GM23338 (cell line): ENCODE results near the gene JAG1. TPM values are rescaled to one million over a fixed set of nuclear protein-coding genes. Genes with fewer than 3 reads are reported as not detected.

ENCODE experiments used
- ATAC-seq: fragments of 200-7000 bp; cut with Tn5 transposase; 3 replicates; pipeline ENCODE4 v1.9.1; 2020
- DNase-seq: peaks from one replicate; pipeline ENCODE4 v3.0.0-alpha.2; 2015; ENCODE audit warnings: low spot score
- H2AFZ ChIP-seq: fragments of 200-600 bp; sonication (generic); 2 replicates; pipeline ENCODE4 v1.8.0; 2016; ENCODE audit warnings: antibody characterized with exemption, mild to moderate bottlenecking, moderate library complexity
- H3F3A ChIP-seq: fragments of 200-600 bp; sonication (generic); replicated peaks from 2 replicates; pipeline ENCODE4 v1.8.0; 2017; ENCODE audit warnings: antibody characterized with exemption, mixed run types, low read depth
- H3K27ac ChIP-seq: fragments of 200-600 bp; sonication (generic); 2 replicates; pipeline ENCODE4 v1.6.1; 2016; ENCODE audit warnings: low read depth
- H3K27me3 ChIP-seq: fragments of 200-600 bp; sonication (generic); 2 replicates; pipeline ENCODE4 v1.8.0; 2016; ENCODE audit warnings: mild to moderate bottlenecking, mixed run types, moderate library complexity; ENCODE audit not compliant: insufficient read depth
- H3K36me3 ChIP-seq: fragments of 200-600 bp; sonication (generic); 2 replicates; pipeline ENCODE4 v1.8.0; 2016; ENCODE audit warnings: mild to moderate bottlenecking; ENCODE audit not compliant: insufficient read depth
- H3K4me1 ChIP-seq: fragments of 200-600 bp; sonication (generic); 2 replicates; pipeline ENCODE4 v1.8.0; 2016; ENCODE audit warnings: mild to moderate bottlenecking, moderate library complexity; ENCODE audit not compliant: insufficient read depth
- H3K4me2 ChIP-seq: fragments of 200-600 bp; sonication (generic); 2 replicates; pipeline ENCODE4 v1.7.1; 2017; ENCODE audit warnings: mixed run types
- H3K4me3 ChIP-seq: fragments of 200-600 bp; sonication (generic); 2 replicates; pipeline ENCODE4 v1.6.1; 2016; ENCODE audit warnings: mixed run types
- H3K79me2 ChIP-seq: fragments of 200-600 bp; sonication (generic); replicated peaks from 2 replicates; pipeline ENCODE4 v1.8.0; 2017; ENCODE audit warnings: mild to moderate bottlenecking; ENCODE audit not compliant: insufficient read depth
- H3K9me2 ChIP-seq: fragments of 200-600 bp; sonication (generic); 2 replicates; pipeline ENCODE4 v1.8.0; 2017; ENCODE audit not compliant: insufficient read depth
- H4K20me1 ChIP-seq: fragments of 200-600 bp; sonication (generic); replicated peaks from 2 replicates; pipeline ENCODE4 v1.8.0; 2017; ENCODE audit warnings: mild to moderate bottlenecking; ENCODE audit not compliant: insufficient read depth
- H3K27ac Mint-ChIP-seq: 2 replicates; pipeline ENCODE4 v1.8.0; 2020; ENCODE audit warnings: inconsistent platforms, mild to moderate bottlenecking, moderate library complexity, mixed read lengths
- H3K27me3 Mint-ChIP-seq: 3 replicates; pipeline ENCODE4 v1.8.0; 2022; ENCODE audit warnings: low read depth, mild to moderate bottlenecking, moderate library complexity, mixed read lengths, inconsistent platforms; ENCODE audit not compliant: insufficient read depth, poor library complexity
- H3K36me3 Mint-ChIP-seq: 3 replicates; pipeline ENCODE4 v1.8.0; 2021; ENCODE audit warnings: low read depth, mild to moderate bottlenecking, inconsistent platforms, moderate library complexity, mixed read lengths
- H3K4me1 Mint-ChIP-seq: 3 replicates; pipeline ENCODE4 v1.8.0; 2020; ENCODE audit warnings: mild to moderate bottlenecking, inconsistent platforms, mixed read lengths
- H3K4me3 Mint-ChIP-seq: 3 replicates; pipeline ENCODE4 v1.8.0; 2021; ENCODE audit warnings: moderate library complexity, mild to moderate bottlenecking, inconsistent platforms, mixed read lengths
- H3K9me3 Mint-ChIP-seq: 3 replicates; pipeline ENCODE4 v1.8.0; 2020; ENCODE audit warnings: moderate library complexity, mild to moderate bottlenecking, inconsistent platforms, mixed read lengths
- CREB1 ChIP-seq: fragments of 250-450 bp; sonication (Bioruptor Pico); IDR thresholded peaks from 2 replicates; pipeline ENCODE4 v1.5.0; 2020; ENCODE audit warnings: low read depth, mild to moderate bottlenecking, moderate library complexity
- CTCF ChIP-seq, 2 experiments: fragments of 200-600 bp in 1 of 2; sonication (generic) in 1 of 2; conservative IDR thresholded peaks; 2 replicates each; pipeline versions ENCODE4 v1.5.1 to v1.6.1; 2016 to 2017; ENCODE audit warnings: antibody characterized with exemption in 2 of 2, low read depth in 2 of 2, mild to moderate bottlenecking in 2 of 2, moderate library complexity in 1 of 2
- ETS1 ChIP-seq: IDR thresholded peaks from 2 replicates; pipeline ENCODE4 v1.6.1; 2016; ENCODE audit warnings: antibody characterized with exemption
- EZH2phosphoT487 ChIP-seq: fragments of 200-600 bp; sonication (generic); IDR thresholded peaks from one replicate; pipeline ENCODE4 v1.8.1; 2018; ENCODE audit warnings: antibody characterized with exemption; ENCODE audit not compliant: unreplicated experiment
- JUNB ChIP-seq: IDR thresholded peaks from one replicate; pipeline ENCODE4 v1.6.1; 2016; ENCODE audit warnings: antibody characterized with exemption; ENCODE audit not compliant: unreplicated experiment
- NANOG ChIP-seq: IDR thresholded peaks from 2 replicates; pipeline ENCODE4 v1.6.1; 2016; ENCODE audit warnings: antibody characterized with exemption, borderline replicate concordance
- REST ChIP-seq: IDR thresholded peaks from one replicate; pipeline ENCODE4 v1.6.1; 2018; ENCODE audit warnings: antibody characterized with exemption; ENCODE audit not compliant: unreplicated experiment
- STAT1 ChIP-seq: IDR thresholded peaks from one replicate; pipeline ENCODE4 v1.6.1; 2016; ENCODE audit warnings: antibody characterized with exemption; ENCODE audit not compliant: unreplicated experiment
- ZNF114 ChIP-seq: fragments of 250-450 bp; sonication (Bioruptor Pico); IDR thresholded peaks from 2 replicates; pipeline ENCODE4 v1.5.0; 2020; ENCODE audit warnings: mild to moderate bottlenecking, moderate library complexity
- ZNF331 ChIP-seq: fragments of 250-450 bp; sonication (Bioruptor Pico); IDR thresholded peaks from 2 replicates; pipeline ENCODE4 v1.5.0; 2020; ENCODE audit warnings: low read depth, mild to moderate bottlenecking, moderate library complexity
- ZNF462 ChIP-seq: fragments of 250-450 bp; sonication (Bioruptor Pico); IDR thresholded peaks from 2 replicates; pipeline ENCODE4 v1.5.0; 2020; ENCODE audit warnings: mild to moderate bottlenecking, moderate library complexity
- polyA plus RNA-seq: library from polyadenylated mRNA; unstranded; fragments of >200 nt; fragmentation: Nextera tagmentation; extraction: Ambion mirVana; gene quantifications from 2 replicates; pipeline ENCODE4 v1.2.1, GENCODE V29; 2016
- total RNA-seq: library from RNA; depleted of rRNA; stranded (reverse); fragments of >200 nt; shearing (Covaris generic); gene quantifications from 2 replicates; pipeline ENCODE4 v1.2.3, GENCODE V29; 2014

JAG1 gene
- total and polyA plus RNA-seq, 2 experiments from 2014 or later: 9.7 to 46.5 TPM

GRCh38 chr20:10689385-10689784 is 15.6 kb upstream of the JAG1 start:
- Histone ChIP-seq H3K27me3 (no peaks in the 10 kb centered on the region), H3F3A (no peaks in the 10 kb centered on the region), H3K79me2 (no peaks in the 10 kb centered on the region), H3K4me1 (peaks cover 21% of the 10 kb centered on the region), H4K20me1 (no peaks in the 10 kb centered on the region), H3K27ac (no peak overlapping the region), H3K36me3 (no peaks in the 10 kb centered on the region), H3K9me2 (peaks cover 13% of the 10 kb centered on the region), H2AFZ (no peak overlapping the region), H3K4me2 (no peak overlapping the region), H3K4me3 (no peak overlapping the region)
- TF ChIP-seq ZNF114: no peak
- no peak for TF ChIP-seq EZH2phosphoT487
- TF ChIP-seq REST: no peak
- TF ChIP-seq JUNB: no peak
- no peak for TF ChIP-seq CTCF (conservative IDR thresholded peaks at IDR 0.05; ENCODE audit: low read depth in 2 of 2)
- no peak for TF ChIP-seq CREB1 (CRISPR knock-in tag)
- TF ChIP-seq NANOG: no peak
- no peak for TF ChIP-seq ZNF331
- no peak for TF ChIP-seq ZNF462 (CRISPR knock-in tag)
- no peak for TF ChIP-seq ETS1
- no peak for TF ChIP-seq STAT1
- Mint-ChIP-seq H3K27ac (no peak overlapping the region), H3K4me3 (no peak overlapping the region), H3K36me3 (no peaks in the 10 kb centered on the region), H3K9me3 (no peaks in the 10 kb centered on the region), H3K27me3 (peaks cover 2% of the 10 kb centered on the region), H3K4me1 (peaks cover 20% of the 10 kb centered on the region)
- no peak for DNase-seq
- no peak for ATAC-seq
